A673 (cell line): ENCODE measurements around the gene TACC3. TPM values are rescaled to one million over a fixed set of nuclear protein-coding genes. Genes with fewer than 3 reads are reported as not detected.

Experiments used
- BruUV-seq: library from RNA; stranded (reverse); fragments of 400-500 nt; replicated peaks from 2 replicates; lab custom pipeline; 2021; lab: Mats Ljungman, UMichigan
- CTCF ChIA-PET: fragments of 300-600 bp; sonication (Branson Sonifier 250); formaldehyde crosslinking; loops from one replicate; lab custom pipeline; 2022; ENCODE audit warnings: antibody characterized with exemption; lab: Charles Lee
- POLR2A ChIA-PET: fragments of 300-600 bp; sonication (Branson Sonifier 250); formaldehyde crosslinking; loops from one replicate; lab custom pipeline; 2022; ENCODE audit warnings: antibody characterized with exemption; ENCODE audit not compliant: low non-redundant PET; lab: Charles Lee
- DNase-seq: peaks from one replicate; pipeline ENCODE4 v3.0.0-alpha.2; 2015; ENCODE audit warnings: low spot score
- H3K27ac ChIP-seq: fragments of 200-600 bp; sonication (generic); 2 replicates; pipeline ENCODE4 v1.5.1; 2016; ENCODE audit warnings: mixed run types, low read depth, mild to moderate bottlenecking, mixed read lengths, antibody characterized with exemption, low read length; ENCODE audit not compliant: poor library complexity, severe bottlenecking
- H3K27me3 ChIP-seq: fragments of 200-600 bp; sonication (generic); replicated peaks from 2 replicates; pipeline ENCODE4 v1.6.1; 2017; ENCODE audit warnings: mixed run types, low read depth, mild to moderate bottlenecking, mixed read lengths, antibody characterized with exemption, low read length; ENCODE audit not compliant: insufficient read depth, poor library complexity
- H3K36me3 ChIP-seq: fragments of 200-600 bp; sonication (generic); 2 replicates; pipeline ENCODE4 v1.6.1; 2016; ENCODE audit warnings: mixed run types, mild to moderate bottlenecking, mixed read lengths, antibody characterized with exemption, low read length; ENCODE audit not compliant: insufficient read depth, poor library complexity, severe bottlenecking
- H3K4me1 ChIP-seq: fragments of 200-600 bp; sonication (generic); 2 replicates; pipeline ENCODE4 v1.6.1; 2017; ENCODE audit warnings: mixed run types, mild to moderate bottlenecking, mixed read lengths, antibody characterized with exemption, low read length; ENCODE audit not compliant: insufficient read depth, poor library complexity, severe bottlenecking
- H3K4me3 ChIP-seq: fragments of 200-600 bp; sonication (generic); 2 replicates; pipeline ENCODE4 v1.5.1; 2016; ENCODE audit warnings: low read depth, mixed run types, mild to moderate bottlenecking, mixed read lengths, low read length; ENCODE audit not compliant: poor library complexity, severe bottlenecking
- H3K9me3 ChIP-seq: fragments of 200-600 bp; sonication (generic); 2 replicates; pipeline ENCODE4 v1.6.1; 2016; ENCODE audit warnings: mixed run types, low read depth, mild to moderate bottlenecking, mixed read lengths, antibody characterized with exemption, low read length; ENCODE audit not compliant: poor library complexity, severe bottlenecking
- EZH2 ChIP-seq: fragments of 200-600 bp; sonication (generic); IDR thresholded peaks from 2 replicates; pipeline ENCODE4 v1.6.1; 2017; ENCODE audit warnings: borderline replicate concordance, low read depth, mild to moderate bottlenecking, mixed read lengths, antibody characterized with exemption, low read length; ENCODE audit not compliant: poor library complexity, severe bottlenecking
- intact Hi-C: fragments of 100-400 bp; cut with micrococcal nuclease; formaldehyde crosslinking; loops from one replicate; pipeline ENCODE4 v1.10.0; 2022; ENCODE audit not compliant: unreplicated experiment
- total RNA-seq: library from RNA; stranded (reverse); gene quantifications from 2 replicates; pipeline ENCODE4 v1.2.3, GENCODE V29; 2021
- TF ChIP-seq, protein P1 (sequence below): fragments of 300-800, 200-600 bp; sonication (generic); conservative IDR thresholded peaks from 2 replicates; pipeline ENCODE4 v1.5.1; 2017; ENCODE audit warnings: low read depth, mild to moderate bottlenecking, antibody characterized with exemption, low read length, moderate library complexity, mixed read lengths

Gene TACC3
- total RNA-seq, 1 experiment from 2014 or later, result 246 TPM

DNA sequence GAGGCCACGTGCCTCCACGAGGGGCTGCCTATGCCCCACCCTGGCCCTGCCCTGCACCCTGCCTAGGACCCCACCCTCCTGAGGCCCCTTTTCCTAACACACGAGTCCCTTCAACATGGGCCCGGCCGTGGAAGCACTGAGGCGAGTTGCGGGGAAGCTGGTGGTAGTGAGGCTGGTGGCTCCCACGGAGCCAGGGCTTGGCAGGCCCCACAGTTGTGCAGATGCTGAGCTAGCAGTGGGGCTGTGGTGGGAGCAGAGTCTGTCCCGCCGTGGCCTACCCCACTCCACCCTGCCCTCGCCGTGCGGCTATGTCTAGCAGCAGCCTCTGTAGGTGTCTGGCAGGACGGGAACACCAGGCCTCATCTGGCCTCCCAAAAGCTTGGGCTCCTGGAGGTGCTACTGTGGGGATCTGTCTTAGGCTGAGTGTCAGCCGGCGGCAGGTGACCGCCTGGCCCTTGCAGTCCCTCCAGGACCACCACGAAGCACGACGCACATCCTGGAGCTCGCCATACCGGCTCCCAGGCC, 18.8 kb downstream of the TACC3 start:
- H3K36me3 ChIP-seq, result peaks cover 91% of the 10 kb centered on the region
- CTCF ChIA-PET, result no interaction called here
- H3K27me3 ChIP-seq, result no peaks in the 10 kb centered on the region
- POLR2A ChIA-PET, result no interaction called here
- TF ChIP-seq EZH2, result no peak
- TF ChIP-seq, protein P1, sequence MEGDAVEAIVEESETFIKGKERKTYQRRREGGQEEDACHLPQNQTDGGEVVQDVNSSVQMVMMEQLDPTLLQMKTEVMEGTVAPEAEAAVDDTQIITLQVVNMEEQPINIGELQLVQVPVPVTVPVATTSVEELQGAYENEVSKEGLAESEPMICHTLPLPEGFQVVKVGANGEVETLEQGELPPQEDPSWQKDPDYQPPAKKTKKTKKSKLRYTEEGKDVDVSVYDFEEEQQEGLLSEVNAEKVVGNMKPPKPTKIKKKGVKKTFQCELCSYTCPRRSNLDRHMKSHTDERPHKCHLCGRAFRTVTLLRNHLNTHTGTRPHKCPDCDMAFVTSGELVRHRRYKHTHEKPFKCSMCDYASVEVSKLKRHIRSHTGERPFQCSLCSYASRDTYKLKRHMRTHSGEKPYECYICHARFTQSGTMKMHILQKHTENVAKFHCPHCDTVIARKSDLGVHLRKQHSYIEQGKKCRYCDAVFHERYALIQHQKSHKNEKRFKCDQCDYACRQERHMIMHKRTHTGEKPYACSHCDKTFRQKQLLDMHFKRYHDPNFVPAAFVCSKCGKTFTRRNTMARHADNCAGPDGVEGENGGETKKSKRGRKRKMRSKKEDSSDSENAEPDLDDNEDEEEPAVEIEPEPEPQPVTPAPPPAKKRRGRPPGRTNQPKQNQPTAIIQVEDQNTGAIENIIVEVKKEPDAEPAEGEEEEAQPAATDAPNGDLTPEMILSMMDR, result no peak
- BruUV-seq, result no TSS peak
- H3K27ac ChIP-seq, result no peak overlapping the region
- peaks cover 17% of the 10 kb centered on the region for H3K9me3 ChIP-seq
- intact Hi-C loops, result no loop called here
- no peak for DNase-seq
- no peak overlapping the region for H3K4me3 ChIP-seq
- H3K4me1 ChIP-seq, result no peaks in the 10 kb centered on the region

DNA sequence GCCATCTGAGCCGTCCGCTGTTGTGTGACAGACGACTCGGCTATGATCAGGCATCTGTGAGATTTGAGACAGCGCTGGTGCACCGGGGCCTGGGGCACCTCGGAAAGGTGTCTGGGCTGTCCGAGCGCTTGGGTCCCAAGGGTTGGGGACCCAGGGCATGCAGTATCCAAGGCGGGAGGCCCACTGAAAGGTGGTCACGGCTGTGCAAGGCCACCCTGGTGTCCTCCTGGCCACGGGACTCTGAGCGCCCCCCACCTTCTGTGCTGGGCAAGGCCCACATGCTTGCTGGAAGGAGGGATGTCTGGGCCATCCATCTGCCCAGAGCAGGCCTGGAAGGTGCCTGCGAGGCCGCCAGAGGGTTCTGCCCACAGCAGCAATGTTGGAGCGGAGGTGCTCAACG, 19.9 kb downstream of the TACC3 start:
- intact Hi-C loops, result no loop called here
- no peak for DNase-seq
- Histone ChIP-seq H3K36me3 (peaks cover 81% of the 10 kb centered on the region), H3K4me1 (no peaks in the 10 kb centered on the region), H3K4me3 (no peak overlapping the region), H3K9me3 (peaks cover 17% of the 10 kb centered on the region), H3K27ac (no peak overlapping the region), H3K27me3 (no peaks in the 10 kb centered on the region)
- no TSS peak for BruUV-seq
- ChIA-PET CTCF (no interaction called here), POLR2A (no interaction called here)
- no peak for TF ChIP-seq EZH2
- TF ChIP-seq, protein P1, result no peak

DNA sequence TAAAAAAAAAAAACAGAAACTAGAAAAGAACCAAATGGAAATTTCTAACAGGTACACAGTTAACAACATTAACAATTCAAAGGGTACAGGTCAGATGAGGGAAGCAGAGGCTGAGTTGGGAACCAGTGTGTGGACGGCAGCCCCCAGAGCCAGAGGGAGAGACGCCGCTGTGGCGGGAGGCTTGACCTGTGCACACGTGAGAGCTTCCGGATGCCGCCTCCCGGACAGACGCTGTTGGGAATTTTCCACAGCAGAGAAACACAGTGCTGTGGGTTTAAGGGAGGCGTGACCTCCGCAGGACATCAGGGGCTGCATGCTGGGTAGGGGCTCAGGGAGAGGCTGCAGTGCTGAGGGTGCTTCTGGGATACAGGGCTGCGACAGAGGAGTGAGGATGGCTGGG, 22.2 kb downstream of the TACC3 start:
- intact Hi-C loops, result no loop called here
- DNase-seq, result no peak
- Histone ChIP-seq H3K27ac (no peak overlapping the region), H3K9me3 (no peaks in the 10 kb centered on the region), H3K4me3 (no peak overlapping the region), H3K4me1 (no peaks in the 10 kb centered on the region), H3K36me3 (peaks cover 58% of the 10 kb centered on the region), H3K27me3 (no peaks in the 10 kb centered on the region)
- BruUV-seq, result no TSS peak
- ChIA-PET POLR2A (no interaction called here), CTCF (no interaction called here)
- TF ChIP-seq, protein P1, result no peak
- TF ChIP-seq EZH2, result no peak
